GM23248 (cell line): Measurements from ENCODE around the gene RAD50.

Experiments
- EZH2 ChIP-seq: fragments of 200-600 bp; sonication (generic); IDR thresholded peaks from 2 replicates; pipeline ENCODE4 v1.6.1; 2018; ENCODE audit warnings: antibody characterized with exemption, mild to moderate bottlenecking; ENCODE audit not compliant: insufficient read depth, poor library complexity, severe bottlenecking
- EZH2phosphoT487 ChIP-seq: fragments of 200-600 bp; sonication (generic); IDR thresholded peaks from 2 replicates; pipeline ENCODE4 v1.6.1; 2018; ENCODE audit warnings: antibody characterized with exemption, moderate library complexity, mild to moderate bottlenecking, low read depth; ENCODE audit not compliant: insufficient read depth

GRCh38 chr5:132668706-132669454 is 112.1 kb downstream of the RAD50 start:
- TF ChIP-seq EZH2 = no peak
- no peak for TF ChIP-seq EZH2phosphoT487
